HCT116 (cell line): Measurements from ENCODE around the gene IL1RAP. TPM values are rescaled to one million over a fixed set of nuclear protein-coding genes. Genes with fewer than 3 reads are reported as not detected.

Source experiments
- ATAC-seq: fragments of 200-7000 bp; cut with Tn5 transposase; 2 replicates; pipeline ENCODE4 v1.9.1; 2020; ENCODE audit warnings: mild to moderate bottlenecking, moderate library complexity
- BruUV-seq: library from RNA; stranded (reverse); fragments of 400-500 nt; replicated peaks from 2 replicates; lab custom pipeline; 2021; lab: Mats Ljungman, UMichigan
- CTCF ChIA-PET: fragments of 300-600 bp; sonication (Branson Sonifier 250); formaldehyde crosslinking; loops from one replicate; lab custom pipeline; 2021; ENCODE audit warnings: antibody characterized with exemption; lab: Charles Lee
- POLR2A ChIA-PET: fragments of 300-600, 350-600 bp; sonication (Branson Sonifier 250); formaldehyde crosslinking; loops from one replicate; lab custom pipeline; 2021; ENCODE audit warnings: antibody characterized with exemption; lab: Charles Lee
- RAD21 ChIA-PET, 2 experiments: fragments of 300-600 bp; sonication (Branson Sonifier 250); formaldehyde crosslinking; loops; one replicate each; lab custom pipeline; 2023; ENCODE audit warnings: low total read pairs in 2 of 2; ENCODE audit not compliant: uncharacterized antibody in 2 of 2, unreplicated experiment in 2 of 2, low non-redundant PET in 1 of 2; lab: Charles Lee
- DNase-seq: peaks from one replicate; pipeline ENCODE4 v3.0.0-alpha.2; 2010; ENCODE audit warnings: low read depth, low spot score
- H2AFZ ChIP-seq: fragments of 200-600 bp; shearing (Covaris generic), sonication (generic); 2 replicates; pipeline ENCODE4 v1.6.1; 2017; ENCODE audit warnings: low read depth, mixed run types, mixed read lengths, antibody characterized with exemption, low read length; ENCODE audit not compliant: poor library complexity, severe bottlenecking
- H3K27ac ChIP-seq: 2 replicates; pipeline ENCODE4 v1.5.1; 2012; ENCODE audit warnings: low read depth, low read length
- H3K27me3 ChIP-seq: fragments of 200-600 bp; sonication (generic); 2 replicates; pipeline ENCODE4 v1.6.1; 2016; ENCODE audit warnings: mixed run types, low read length, mixed read lengths; ENCODE audit not compliant: insufficient read depth
- H3K36me3 ChIP-seq, 2 experiments: fragments of 200-500 bp in 1 of 2; fragments of 200-600 bp in 1 of 2; sonication (Bioruptor generic) in 1 of 2; sonication (generic) in 1 of 2; 2 replicates each; pipeline versions ENCODE4 v1.5.1 to v1.6.1; 2014 to 2016; ENCODE audit warnings: low read length in 2 of 2, inconsistent platforms in 1 of 2, mixed read lengths in 1 of 2, mixed run types in 1 of 2; ENCODE audit not compliant: insufficient read depth in 2 of 2, control insufficient read depth in 1 of 2
- H3K4me1 ChIP-seq, 2 experiments: fragments of 200-600 bp in 1 of 2; sonication (generic) in 1 of 2; 2 replicates each; pipeline versions ENCODE4 v1.5.1 to v1.6.1; 2012 to 2017; ENCODE audit warnings: low read length in 2 of 2, inconsistent platforms in 1 of 2, mild to moderate bottlenecking in 1 of 2, mixed read lengths in 1 of 2, mixed run types in 1 of 2, moderate library complexity in 1 of 2; ENCODE audit not compliant: insufficient read depth in 2 of 2, control insufficient read depth in 1 of 2
- H3K4me2 ChIP-seq: fragments of 200-600 bp; sonication (generic); 2 replicates; pipeline ENCODE4 v1.6.1; 2017; ENCODE audit warnings: mixed run types, low read length, mixed read lengths
- H3K4me3 ChIP-seq, 2 experiments: fragments of 200-600 bp in 1 of 2; sonication (generic) in 1 of 2; replicated peaks in 1 of 2; 2 replicates each; pipeline ENCODE4 v1.5.1; 2011 to 2016; ENCODE audit warnings: low read length in 2 of 2, control low read depth in 1 of 2, low read depth in 1 of 2, mild to moderate bottlenecking in 1 of 2, mixed read lengths in 1 of 2, mixed run types in 1 of 2
- H3K79me2 ChIP-seq: fragments of 200-600 bp; sonication (generic); 2 replicates; pipeline ENCODE4 v1.6.1; 2017; ENCODE audit warnings: mild to moderate bottlenecking, mixed run types, low read length, moderate library complexity, mixed read lengths; ENCODE audit not compliant: insufficient read depth
- H3K9ac ChIP-seq: fragments of 200-600 bp; sonication (generic); 2 replicates; pipeline ENCODE4 v1.6.1; 2016; ENCODE audit warnings: low read length, mixed read lengths
- H3K9me2 ChIP-seq: fragments of 200-600 bp; sonication (generic), shearing (Covaris generic); 2 replicates; pipeline ENCODE4 v1.6.1; 2017; ENCODE audit warnings: mixed run types, mild to moderate bottlenecking, moderate library complexity; ENCODE audit not compliant: insufficient read depth
- H3K9me3 ChIP-seq, 2 experiments: fragments of 200-500 bp in 1 of 2; fragments of 200-600 bp in 1 of 2; sonication (Bioruptor generic) in 1 of 2; sonication (generic) in 1 of 2; 2 replicates each; pipeline ENCODE4 v1.6.1; 2014 to 2017; ENCODE audit warnings: low read length in 2 of 2, mixed read lengths in 2 of 2, inconsistent platforms in 1 of 2, low read depth in 1 of 2, mild to moderate bottlenecking in 1 of 2, mixed run types in 1 of 2, moderate library complexity in 1 of 2; ENCODE audit not compliant: control insufficient read depth in 1 of 2, insufficient read depth in 1 of 2
- H4K20me1 ChIP-seq: fragments of 200-600 bp; sonication (generic), shearing (Covaris generic); 2 replicates; pipeline ENCODE4 v1.6.1; 2017; ENCODE audit warnings: mixed run types, mild to moderate bottlenecking, moderate library complexity; ENCODE audit not compliant: insufficient read depth
- ATF3 ChIP-seq: IDR thresholded peaks from 2 replicates; pipeline ENCODE4 v1.6.1; 2012
- CBX3 ChIP-seq: IDR thresholded peaks from 2 replicates; pipeline ENCODE4 v1.6.1; 2012; ENCODE audit warnings: low read depth
- CEBPB ChIP-seq: IDR thresholded peaks from 2 replicates; pipeline ENCODE4 v1.6.1; 2012; ENCODE audit warnings: low read depth
- CTCF ChIP-seq, 3 experiments: fragments of 200-600 bp in 1 of 3; sonication (generic) in 1 of 3; IDR thresholded peaks in 2 of 3; conservative IDR thresholded peaks in 1 of 3; 2 replicates each; pipeline ENCODE4 v1.5.1; 2012 to 2017; ENCODE audit warnings: low read depth in 2 of 3, low read length in 2 of 3, antibody characterized with exemption in 1 of 3, borderline replicate concordance in 1 of 3, control low read depth in 1 of 3, mild to moderate bottlenecking in 1 of 3, mixed read lengths in 1 of 3, mixed run types in 1 of 3, moderate library complexity in 1 of 3; ENCODE audit not compliant: insufficient read depth in 1 of 3
- EGR1 ChIP-seq: IDR thresholded peaks from 2 replicates; pipeline ENCODE4 v1.6.1; 2012; ENCODE audit warnings: low read depth
- ELF1 ChIP-seq: IDR thresholded peaks from 2 replicates; pipeline ENCODE4 v1.6.1; 2012; ENCODE audit warnings: low read depth, borderline replicate concordance
- EZH2 ChIP-seq: fragments of 200-600 bp; sonication (generic); IDR thresholded peaks from 2 replicates; pipeline ENCODE4 v1.6.1; 2017; ENCODE audit warnings: antibody characterized with exemption, mixed run types
- JUND ChIP-seq: IDR thresholded peaks from 2 replicates; pipeline ENCODE4 v1.6.1; 2012
- POLR2A ChIP-seq: IDR thresholded peaks from 2 replicates; pipeline ENCODE4 v1.7.0; 2011; ENCODE audit warnings: borderline replicate concordance; ENCODE audit not compliant: insufficient read depth, insufficient read length; ENCODE audit errors: extremely low read depth
- POLR2AphosphoS5 ChIP-seq: IDR thresholded peaks from 2 replicates; pipeline ENCODE4 v1.6.1; 2011; ENCODE audit warnings: mild to moderate bottlenecking, low read depth, low read length, moderate library complexity
- RAD21 ChIP-seq: IDR thresholded peaks from 2 replicates; pipeline ENCODE4 v1.6.1; 2012; ENCODE audit warnings: low read depth, mild to moderate bottlenecking
- REST ChIP-seq: IDR thresholded peaks from 2 replicates; pipeline ENCODE4 v1.6.1; 2012; ENCODE audit warnings: low read depth
- SIN3A ChIP-seq: IDR thresholded peaks from 2 replicates; pipeline ENCODE4 v1.6.1; 2012; ENCODE audit warnings: low read depth
- SP1 ChIP-seq: IDR thresholded peaks from 2 replicates; pipeline ENCODE4 v1.6.1; 2012; ENCODE audit warnings: low read depth
- SRF ChIP-seq: IDR thresholded peaks from 2 replicates; pipeline ENCODE4 v1.6.1; 2012; ENCODE audit warnings: low read depth
- TCF7L2 ChIP-seq: IDR thresholded peaks from 2 replicates; pipeline ENCODE4 v1.7.0; 2011; ENCODE audit warnings: borderline replicate concordance, inconsistent platforms; ENCODE audit not compliant: insufficient read depth, insufficient read length; ENCODE audit errors: extremely low read depth
- YY1 ChIP-seq: IDR thresholded peaks from 2 replicates; pipeline ENCODE4 v1.6.1; 2011; ENCODE audit warnings: low read length, low read depth, moderate library complexity, mild to moderate bottlenecking; ENCODE audit not compliant: insufficient replicate concordance; ENCODE audit errors: extremely low read depth
- ZNF274 ChIP-seq: fragments of 200-500 bp; sonication (Bioruptor generic); IDR thresholded peaks from 2 replicates; pipeline ENCODE4 v1.6.1; 2014; ENCODE audit warnings: mild to moderate bottlenecking, low read depth, low read length, inconsistent platforms
- intact Hi-C: fragments of 100-400 bp; cut with micrococcal nuclease; formaldehyde crosslinking; loops from 2 replicates; pipeline ENCODE4 v1.10.0; 2022
- total RNA-seq: library from RNA; stranded (reverse); gene quantifications from one replicate; pipeline ENCODE4 v1.2.1, GENCODE V29; 2021; ENCODE audit not compliant: unreplicated experiment
- TF ChIP-seq, protein P1 (sequence below): IDR thresholded peaks from 2 replicates; pipeline ENCODE4 v1.6.1; 2011; ENCODE audit warnings: mild to moderate bottlenecking, low read length, moderate library complexity; ENCODE audit not compliant: insufficient replicate concordance; ENCODE audit errors: extremely low read depth

Gene IL1RAP
- total RNA-seq, 1 experiment from 2014 or later, result 5.8 TPM

DNA sequence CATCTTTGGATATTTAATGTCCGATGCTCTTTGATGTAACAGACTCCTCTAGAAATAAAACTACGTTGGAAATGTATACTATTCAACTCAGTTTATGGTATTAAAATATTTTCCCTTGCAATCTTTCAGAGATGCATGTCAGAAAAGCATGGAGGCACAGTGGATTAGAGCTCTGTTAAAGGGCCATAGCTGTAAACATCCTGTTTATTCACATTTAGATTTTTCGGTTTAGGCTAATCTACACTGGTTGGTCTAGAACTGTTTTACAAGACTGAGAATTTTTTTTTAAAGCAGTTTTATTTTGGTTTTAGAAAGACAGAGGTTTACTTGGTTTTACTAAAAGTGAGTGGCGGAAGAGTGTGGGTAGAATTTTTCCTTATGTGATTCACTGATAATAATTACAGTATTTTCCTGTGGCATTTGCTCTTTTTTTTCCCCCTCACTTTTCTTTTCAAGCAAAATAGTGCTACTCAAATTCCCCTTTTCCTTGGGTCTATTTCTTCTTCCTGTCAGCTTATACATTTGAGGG lies 132.1 kb downstream of the IL1RAP start:
- CTCF ChIA-PET, result no interaction called here
- Histone ChIP-seq H3K27me3 (no peaks in the 10 kb centered on the region), H3K79me2 (no peaks in the 10 kb centered on the region), H3K4me2 (no peak overlapping the region), H4K20me1 (no peaks in the 10 kb centered on the region), H3K4me1 (no peaks in the 10 kb centered on the region), H3K9ac (no peak overlapping the region), H3K9me2 (no peaks in the 10 kb centered on the region), H3K36me3 (no peaks in the 10 kb centered on the region), H3K27ac (no peak overlapping the region), H3K9me3 (no peaks in the 10 kb centered on the region), H2AFZ (no peak overlapping the region)
- no peak for DNase-seq
- POLR2A ChIA-PET, result no interaction called here
- RAD21 ChIA-PET, result no interaction called here
- BruUV-seq, result no TSS peak
- ATAC-seq, result no peak
- TF ChIP-seq TCF7L2, result no peak
- no peak for TF ChIP-seq ELF1
- no peak for TF ChIP-seq RAD21
- no peak for TF ChIP-seq JUND
- no peak for TF ChIP-seq ZNF274
- TF ChIP-seq CEBPB, result no peak
- no peak for TF ChIP-seq SRF
- no peak for TF ChIP-seq SP1
- no peak for TF ChIP-seq ATF3
- no peak for TF ChIP-seq YY1
- TF ChIP-seq EZH2, result no peak
- no peak for TF ChIP-seq CBX3
- no peak for TF ChIP-seq POLR2A
- TF ChIP-seq, protein P1, sequence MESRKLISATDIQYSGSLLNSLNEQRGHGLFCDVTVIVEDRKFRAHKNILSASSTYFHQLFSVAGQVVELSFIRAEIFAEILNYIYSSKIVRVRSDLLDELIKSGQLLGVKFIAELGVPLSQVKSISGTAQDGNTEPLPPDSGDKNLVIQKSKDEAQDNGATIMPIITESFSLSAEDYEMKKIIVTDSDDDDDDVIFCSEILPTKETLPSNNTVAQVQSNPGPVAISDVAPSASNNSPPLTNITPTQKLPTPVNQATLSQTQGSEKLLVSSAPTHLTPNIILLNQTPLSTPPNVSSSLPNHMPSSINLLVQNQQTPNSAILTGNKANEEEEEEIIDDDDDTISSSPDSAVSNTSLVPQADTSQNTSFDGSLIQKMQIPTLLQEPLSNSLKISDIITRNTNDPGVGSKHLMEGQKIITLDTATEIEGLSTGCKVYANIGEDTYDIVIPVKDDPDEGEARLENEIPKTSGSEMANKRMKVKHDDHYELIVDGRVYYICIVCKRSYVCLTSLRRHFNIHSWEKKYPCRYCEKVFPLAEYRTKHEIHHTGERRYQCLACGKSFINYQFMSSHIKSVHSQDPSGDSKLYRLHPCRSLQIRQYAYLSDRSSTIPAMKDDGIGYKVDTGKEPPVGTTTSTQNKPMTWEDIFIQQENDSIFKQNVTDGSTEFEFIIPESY, result no peak
- no peak for TF ChIP-seq CTCF (IDR thresholded peaks at IDR 0.05 in 2 of 3, conservative IDR thresholded peaks at IDR 0.05 in 1 of 3; ENCODE audit: borderline replicate concordance in 1 of 3, insufficient read depth in 1 of 3, low read depth in 2 of 3, low read length in 2 of 3)
- TF ChIP-seq SIN3A, result no peak
- TF ChIP-seq POLR2AphosphoS5, result no peak
- no peak for TF ChIP-seq EGR1
- no peak for TF ChIP-seq REST
- TF ChIP-seq, all 23 proteins: peak for 0
- intact Hi-C loops, result no loop called here
- H3K4me3 ChIP-seq, result no peak overlapping the region
